Measurements from ENCODE around the gene UBE3C. TPM values are rescaled to one million over a fixed set of nuclear protein-coding genes. Genes with fewer than 3 reads are reported as not detected.

The UBE3C gene
- total and polyA plus RNA-seq, 9 of the 15 experiments (the other 6 are each of a cell fraction or from before 2014, with no cell fraction given), result 9.6 to 91.7 (median 75.4) TPM

GRCh38 chr7:157276731-157277562, 138.2 kb downstream of the UBE3C start:
- in situ Hi-C loops (cut with MboI) (loop anchor here (10.0 kb wide), 1 partner anchor 1472 kb away; no protein-coding TSS in a partner anchor), intact Hi-C loops (cut with micrococcal nuclease) (no loop called here)
- peak; percentile 5 for ATAC-seq
- POLR2A ChIA-PET, result interaction anchor here (0.7 kb wide), 1 partner anchor 1522 kb away, joined by 3 read pairs; no protein-coding TSS in a partner anchor
- BruUV-seq (replicated peaks), result no TSS peak
- H3K9ac ChIP-seq (ENCODE audit: insufficient read depth in 1 of 2, low read depth in 2 of 2, low read length in 2 of 2), result peak overlapping the region in 1 of 2 experiments; percentile 59; a peak in 2 of 4 replicates
- H3K4me1 ChIP-seq (replicated peaks in 1 of 2; ENCODE audit: control insufficient read depth in 2 of 2, insufficient read depth in 2 of 2, low read length in 2 of 2), result peaks cover 4 to 53% of the 10 kb centered on the region in 2 experiments; a peak in 4 of 5 replicates
- peaks cover 4% of the 10 kb centered on the region; the same call in 1 of the 3 replicates for H3K36me3 ChIP-seq (ENCODE audit: control insufficient read depth, insufficient read depth, low read length)
- H3K9me1 ChIP-seq (ENCODE audit: control insufficient read depth, insufficient read depth, low read length), result no peaks in the 10 kb centered on the region
- no peaks in the 10 kb centered on the region for H3K79me2 ChIP-seq (ENCODE audit: control insufficient read depth, insufficient read depth, low read length)
- no peaks in the 10 kb centered on the region for H3K9me3 ChIP-seq (replicated peaks; ENCODE audit: control insufficient read depth, insufficient read depth, low read depth, low read length)
- peaks cover 12 to 38% of the 10 kb centered on the region in 2 experiments for H3K27me3 ChIP-seq (ENCODE audit: control insufficient read depth in 2 of 2, insufficient read depth in 2 of 2, low read length in 2 of 2)
- WGBS (ENCODE audit: insufficient coverage, low coverage, missing lambda C conversion rate), result 14% methylated on average over 21 of the region's 21 CpGs
- H3K4me2 ChIP-seq (ENCODE audit: insufficient read depth, low read length), result no peak overlapping the region; the same call in 1 of the 2 replicates
- H3K4me3 ChIP-seq, result no peak overlapping the region
- H4K20me1 ChIP-seq (replicated peaks; ENCODE audit: control insufficient read depth, insufficient read depth, low read length), result peaks cover 3% of the 10 kb centered on the region
- TF ChIP-seq GTF2E2 (tag; IDR thresholded peaks at IDR 0.05) (no peak), EP300 (IDR thresholded peaks at IDR 0.05; ENCODE audit: low read length) (no peak), BRD4 (IDR thresholded peaks at IDR 0.05) (no peak), SRSF9 (IDR thresholded peaks at IDR 0.05; ENCODE audit: borderline replicate concordance, low read depth, low read length) (no peak), HNRNPK (IDR thresholded peaks at IDR 0.05; ENCODE audit: low read depth, low read length, poor library complexity, severe bottlenecking) (no peak), ELF1 (tag; IDR thresholded peaks at IDR 0.05) (0 out of 2 replicates have a peak, but pooled peaks have one; percentile 18), NFIC (IDR thresholded peaks at IDR 0.05) (peak; percentile 66), DNMT1 (IDR thresholded peaks at IDR 0.05) (no peak), JUND (IDR thresholded peaks at IDR 0.05; ENCODE audit: borderline replicate concordance, low read depth, low read length) (no peak), JUND (tag; IDR thresholded peaks at IDR 0.05; ENCODE audit: borderline replicate concordance, low read depth, low read length) (no peak), STAT5A (IDR thresholded peaks at IDR 0.05; ENCODE audit: borderline replicate concordance, low read length) (no peak), ILF3 (IDR thresholded peaks at IDR 0.05; ENCODE audit: borderline replicate concordance) (no peak), ETV1 (tag; conservative IDR thresholded peaks at IDR 0.05; ENCODE audit: low read depth) (peak; percentile 40; the same call in 1 of the 2 replicates), ETV5 (CRISPR knock-in tag; IDR thresholded peaks at IDR 0.05; ENCODE audit: low read depth) (no peak), SRSF3 (IDR thresholded peaks at IDR 0.05; ENCODE audit: insufficient read depth, low read length) (no peak), ZNF695 (CRISPR knock-in tag; IDR thresholded peaks at IDR 0.05) (no peak), PCBP2 (IDR thresholded peaks at IDR 0.05; ENCODE audit: low read depth, low read length, poor library complexity, severe bottlenecking) (no peak), ZNF668 (CRISPR knock-in tag; IDR thresholded peaks at IDR 0.05) (no peak)
- TF ChIP-seq, protein P1, sequence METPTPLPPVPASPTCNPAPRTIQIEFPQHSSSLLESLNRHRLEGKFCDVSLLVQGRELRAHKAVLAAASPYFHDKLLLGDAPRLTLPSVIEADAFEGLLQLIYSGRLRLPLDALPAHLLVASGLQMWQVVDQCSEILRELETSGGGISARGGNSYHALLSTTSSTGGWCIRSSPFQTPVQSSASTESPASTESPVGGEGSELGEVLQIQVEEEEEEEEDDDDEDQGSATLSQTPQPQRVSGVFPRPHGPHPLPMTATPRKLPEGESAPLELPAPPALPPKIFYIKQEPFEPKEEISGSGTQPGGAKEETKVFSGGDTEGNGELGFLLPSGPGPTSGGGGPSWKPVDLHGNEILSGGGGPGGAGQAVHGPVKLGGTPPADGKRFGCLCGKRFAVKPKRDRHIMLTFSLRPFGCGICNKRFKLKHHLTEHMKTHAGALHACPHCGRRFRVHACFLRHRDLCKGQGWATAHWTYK (CRISPR knock-in tag; IDR thresholded peaks at IDR 0.05), result no peak
- TF ChIP-seq, protein P2, sequence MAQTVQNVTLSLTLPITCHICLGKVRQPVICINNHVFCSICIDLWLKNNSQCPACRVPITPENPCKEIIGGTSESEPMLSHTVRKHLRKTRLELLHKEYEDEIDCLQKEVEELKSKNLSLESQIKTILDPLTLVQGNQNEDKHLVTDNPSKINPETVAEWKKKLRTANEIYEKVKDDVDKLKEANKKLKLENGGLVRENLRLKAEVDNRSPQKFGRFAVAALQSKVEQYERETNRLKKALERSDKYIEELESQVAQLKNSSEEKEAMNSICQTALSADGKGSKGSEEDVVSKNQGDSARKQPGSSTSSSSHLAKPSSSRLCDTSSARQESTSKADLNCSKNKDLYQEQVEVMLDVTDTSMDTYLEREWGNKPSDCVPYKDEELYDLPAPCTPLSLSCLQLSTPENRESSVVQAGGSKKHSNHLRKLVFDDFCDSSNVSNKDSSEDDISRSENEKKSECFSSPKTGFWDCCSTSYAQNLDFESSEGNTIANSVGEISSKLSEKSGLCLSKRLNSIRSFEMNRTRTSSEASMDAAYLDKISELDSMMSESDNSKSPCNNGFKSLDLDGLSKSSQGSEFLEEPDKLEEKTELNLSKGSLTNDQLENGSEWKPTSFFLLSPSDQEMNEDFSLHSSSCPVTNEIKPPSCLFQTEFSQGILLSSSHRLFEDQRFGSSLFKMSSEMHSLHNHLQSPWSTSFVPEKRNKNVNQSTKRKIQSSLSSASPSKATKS (CRISPR knock-in tag; IDR thresholded peaks at IDR 0.05), result no peak
- no peak overlapping the region for H3K27ac ChIP-seq (ENCODE audit: extremely low read depth, low read depth, low read length)
- CTCF ChIA-PET (ENCODE audit: low intra/inter-chr PET ratio), result no interaction called here
- FAIRE-seq, result no peak
- H2AFZ ChIP-seq (ENCODE audit: low read depth, low read length), result peak overlapping the region; percentile 2; the same call in 1 of the 2 replicates
- peak in 2 of 4 experiments; percentile 29 to 32 for DNase-seq (ENCODE audit: extremely low read depth in 1 of 4, low spot score in 3 of 4)

Measured in K562 (cell line).